ENCODE data around the gene PERM1.

PERM1 gene

DNA sequence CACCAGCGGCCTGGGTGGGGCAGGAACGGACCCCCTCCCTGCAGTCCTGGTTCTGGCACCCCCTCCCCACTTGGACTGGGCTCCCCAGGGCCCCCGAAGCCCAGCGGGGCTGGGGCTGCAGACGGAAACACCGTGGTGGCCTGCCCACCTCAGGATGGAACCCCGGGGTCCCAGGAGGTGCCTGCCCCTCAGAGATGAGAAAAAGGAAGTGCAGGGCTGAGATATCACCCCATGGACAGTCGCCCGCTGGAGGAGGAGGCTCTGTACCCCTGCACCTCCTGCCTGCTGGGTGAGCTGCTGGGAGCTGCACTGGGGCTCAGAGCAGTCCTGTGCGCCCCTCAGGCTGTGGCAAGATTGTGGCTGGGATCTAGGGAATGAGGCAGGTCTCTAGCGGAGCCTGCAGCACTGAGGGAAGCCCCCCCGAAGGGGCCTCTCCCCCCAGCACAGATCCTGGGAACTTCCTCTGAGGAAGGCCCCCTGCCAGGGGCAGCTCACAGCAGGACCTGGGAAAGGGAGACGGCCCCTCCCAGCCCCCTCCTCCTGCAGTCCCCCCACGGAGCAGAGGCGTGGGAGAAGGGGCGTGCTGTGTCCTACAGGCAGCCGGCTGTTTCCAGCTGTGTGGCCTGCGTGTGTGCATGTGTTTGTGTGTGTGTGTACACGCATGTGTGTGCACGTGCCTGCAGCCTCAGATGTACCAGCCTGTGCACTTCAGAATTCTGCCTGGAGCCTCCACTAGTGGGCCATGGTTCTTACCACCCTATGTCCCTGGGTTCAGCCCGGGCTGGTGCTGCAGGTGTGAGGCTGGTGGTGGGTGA is 44.9 kb upstream of the PERM1 start:
- Histone ChIP-seq H3K79me2 (ENCODE audit: insufficient read depth, low read length) (no peaks in the 10 kb centered on the region), H2AFZ (ENCODE audit: low read length) (no peak overlapping the region), H3K9me2 (replicated peaks; ENCODE audit: low read depth, low read length) (no peaks in the 10 kb centered on the region), H3K9ac (ENCODE audit: low read depth, low read length, poor library complexity, severe bottlenecking) (no peak overlapping the region), H3K27me3 (ENCODE audit: insufficient read depth, low read length, poor library complexity, severe bottlenecking) (no peaks in the 10 kb centered on the region), H3K4me3 (ENCODE audit: low read length, poor library complexity, severe bottlenecking) (no peak overlapping the region), H3K36me3 (ENCODE audit: insufficient read depth, low read length) (no peaks in the 10 kb centered on the region), H4K20me1 (ENCODE audit: insufficient read depth, low read length, poor library complexity, severe bottlenecking) (no peaks in the 10 kb centered on the region), H3K4me2 (ENCODE audit: low read depth, low read length, poor library complexity, severe bottlenecking) (no peak overlapping the region), H3K4me1 (ENCODE audit: insufficient read depth, low read length, poor library complexity, severe bottlenecking) (no peaks in the 10 kb centered on the region), H3F3A (ENCODE audit: low read depth) (no peaks in the 10 kb centered on the region), H3K9me3 (ENCODE audit: insufficient read depth, low read depth, low read length) (no peaks in the 10 kb centered on the region)
- TF ChIP-seq, protein P1, sequence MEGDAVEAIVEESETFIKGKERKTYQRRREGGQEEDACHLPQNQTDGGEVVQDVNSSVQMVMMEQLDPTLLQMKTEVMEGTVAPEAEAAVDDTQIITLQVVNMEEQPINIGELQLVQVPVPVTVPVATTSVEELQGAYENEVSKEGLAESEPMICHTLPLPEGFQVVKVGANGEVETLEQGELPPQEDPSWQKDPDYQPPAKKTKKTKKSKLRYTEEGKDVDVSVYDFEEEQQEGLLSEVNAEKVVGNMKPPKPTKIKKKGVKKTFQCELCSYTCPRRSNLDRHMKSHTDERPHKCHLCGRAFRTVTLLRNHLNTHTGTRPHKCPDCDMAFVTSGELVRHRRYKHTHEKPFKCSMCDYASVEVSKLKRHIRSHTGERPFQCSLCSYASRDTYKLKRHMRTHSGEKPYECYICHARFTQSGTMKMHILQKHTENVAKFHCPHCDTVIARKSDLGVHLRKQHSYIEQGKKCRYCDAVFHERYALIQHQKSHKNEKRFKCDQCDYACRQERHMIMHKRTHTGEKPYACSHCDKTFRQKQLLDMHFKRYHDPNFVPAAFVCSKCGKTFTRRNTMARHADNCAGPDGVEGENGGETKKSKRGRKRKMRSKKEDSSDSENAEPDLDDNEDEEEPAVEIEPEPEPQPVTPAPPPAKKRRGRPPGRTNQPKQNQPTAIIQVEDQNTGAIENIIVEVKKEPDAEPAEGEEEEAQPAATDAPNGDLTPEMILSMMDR (conservative IDR thresholded peaks at IDR 0.05; ENCODE audit: low read length) = no peak
- TF ChIP-seq EZH2phosphoT487 (IDR thresholded peaks at IDR 0.05; ENCODE audit: borderline replicate concordance) = no peak

DNA sequence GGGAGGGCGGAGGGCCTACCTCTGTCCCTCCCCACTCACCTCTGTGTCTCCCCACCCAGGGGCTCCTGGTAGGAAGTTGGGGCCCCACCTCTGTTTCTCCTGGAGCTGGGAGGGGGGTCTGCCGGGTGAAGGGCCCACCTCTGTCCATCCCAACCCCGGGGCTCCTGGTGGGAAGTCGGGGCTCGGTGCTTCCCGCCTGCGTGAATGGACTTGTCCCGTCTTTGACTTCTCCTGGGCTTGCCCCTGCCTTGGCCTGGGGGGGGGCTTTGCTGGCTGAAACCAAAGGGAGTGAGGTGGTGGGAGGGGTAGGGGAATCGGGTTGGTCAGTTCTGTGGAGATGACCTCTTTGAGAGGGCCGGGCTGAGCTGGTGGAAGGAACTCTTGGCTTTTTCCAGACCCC is 43.8 kb upstream of the PERM1 start:
- H2AFZ ChIP-seq (ENCODE audit: low read length) = no peak overlapping the region
- H3K79me2 ChIP-seq (ENCODE audit: insufficient read depth, low read length) = no peaks in the 10 kb centered on the region
- H3K4me2 ChIP-seq (ENCODE audit: low read depth, low read length, poor library complexity, severe bottlenecking) = no peak overlapping the region
- H3K27me3 ChIP-seq (ENCODE audit: insufficient read depth, low read length, poor library complexity, severe bottlenecking) = no peaks in the 10 kb centered on the region
- no peak overlapping the region for H3K4me3 ChIP-seq (ENCODE audit: low read length, poor library complexity, severe bottlenecking)
- H3K9me2 ChIP-seq (replicated peaks; ENCODE audit: low read depth, low read length) = no peaks in the 10 kb centered on the region
- H3K4me1 ChIP-seq (ENCODE audit: insufficient read depth, low read length, poor library complexity, severe bottlenecking) = peaks cover 6% of the 10 kb centered on the region
- H3K9ac ChIP-seq (ENCODE audit: low read depth, low read length, poor library complexity, severe bottlenecking) = no peak overlapping the region
- no peaks in the 10 kb centered on the region for H3K36me3 ChIP-seq (ENCODE audit: insufficient read depth, low read length)
- no peaks in the 10 kb centered on the region for H3K9me3 ChIP-seq (ENCODE audit: insufficient read depth, low read depth, low read length)
- TF ChIP-seq EZH2phosphoT487 (IDR thresholded peaks at IDR 0.05; ENCODE audit: borderline replicate concordance) = no peak
- TF ChIP-seq, protein P1 (conservative IDR thresholded peaks at IDR 0.05; ENCODE audit: low read length) = no peak
- peaks cover 7% of the 10 kb centered on the region for H4K20me1 ChIP-seq (ENCODE audit: insufficient read depth, low read length, poor library complexity, severe bottlenecking)
- no peaks in the 10 kb centered on the region for H3F3A ChIP-seq (ENCODE audit: low read depth)

DNA sequence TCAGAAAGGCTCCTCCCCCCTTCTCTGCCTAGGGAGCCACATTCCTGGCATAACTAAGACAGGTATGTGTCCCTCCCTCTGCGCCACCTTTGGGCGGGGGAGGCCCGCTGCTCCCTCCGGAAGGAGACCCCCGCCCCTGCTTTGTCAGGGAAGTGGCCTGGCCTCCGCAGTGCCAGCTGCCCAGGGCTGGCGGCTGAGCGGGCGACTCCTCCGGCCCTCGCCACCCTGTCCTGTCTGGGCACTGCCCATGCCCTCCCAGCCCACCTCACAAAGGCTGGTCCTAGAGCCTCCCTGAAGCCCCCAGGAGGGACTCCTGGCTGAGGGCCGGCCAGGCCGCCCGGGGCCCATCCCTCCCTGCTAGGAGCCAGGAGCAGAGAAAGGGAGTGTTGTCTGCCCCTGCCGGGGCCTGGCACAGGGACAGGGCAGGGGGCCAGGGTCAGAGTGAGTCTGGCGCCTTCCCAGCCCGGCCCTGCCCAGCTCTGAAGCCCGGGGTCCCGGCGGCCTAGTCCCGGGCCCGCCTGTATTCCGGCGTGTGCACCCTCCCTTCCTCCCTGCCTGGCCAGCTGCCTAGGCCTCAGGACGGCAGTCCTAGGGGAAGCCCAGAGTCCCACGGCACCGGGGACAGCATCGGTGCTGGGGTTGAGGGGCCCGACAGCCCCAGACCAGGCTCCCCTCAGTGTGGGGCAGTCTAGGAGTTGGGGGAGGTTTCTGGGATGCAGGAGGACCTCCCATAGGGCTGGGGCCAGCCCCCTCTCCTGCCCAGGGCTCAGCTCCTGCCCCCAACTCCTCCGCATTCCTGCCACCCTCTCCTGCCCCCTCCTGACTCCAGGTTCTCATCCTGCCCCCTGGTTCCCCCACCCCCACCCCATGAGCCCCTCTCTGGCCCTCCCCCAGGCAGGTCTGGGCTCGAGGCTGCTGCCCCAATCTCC is 43.1 kb upstream of the PERM1 start:
- Histone ChIP-seq H3K79me2 (ENCODE audit: insufficient read depth, low read length) (no peaks in the 10 kb centered on the region), H3K9me2 (replicated peaks; ENCODE audit: low read depth, low read length) (no peaks in the 10 kb centered on the region), H3K9me3 (ENCODE audit: insufficient read depth, low read depth, low read length) (no peaks in the 10 kb centered on the region), H3F3A (ENCODE audit: low read depth) (no peaks in the 10 kb centered on the region), H3K4me2 (ENCODE audit: low read depth, low read length, poor library complexity, severe bottlenecking) (no peak overlapping the region), H3K4me1 (ENCODE audit: insufficient read depth, low read length, poor library complexity, severe bottlenecking) (peaks cover 8% of the 10 kb centered on the region), H3K27me3 (ENCODE audit: insufficient read depth, low read length, poor library complexity, severe bottlenecking) (no peaks in the 10 kb centered on the region), H3K9ac (ENCODE audit: low read depth, low read length, poor library complexity, severe bottlenecking) (no peak overlapping the region), H3K36me3 (ENCODE audit: insufficient read depth, low read length) (no peaks in the 10 kb centered on the region), H3K4me3 (ENCODE audit: low read length, poor library complexity, severe bottlenecking) (no peak overlapping the region), H2AFZ (ENCODE audit: low read length) (no peak overlapping the region), H4K20me1 (ENCODE audit: insufficient read depth, low read length, poor library complexity, severe bottlenecking) (peaks cover 9% of the 10 kb centered on the region)
- TF ChIP-seq, protein P1 (conservative IDR thresholded peaks at IDR 0.05; ENCODE audit: low read length) = no peak
- TF ChIP-seq EZH2phosphoT487 (IDR thresholded peaks at IDR 0.05; ENCODE audit: borderline replicate concordance) = no peak

Measured in Loucy (cell line).